Lung (tissue), 12 donors: ENCODE measurements around the gene TIMP1. TPM values are rescaled to one million over a fixed set of nuclear protein-coding genes. Genes with fewer than 3 reads are reported as not detected.
A peak's percentile ranks its signal among the peaks of the same experiment; 100 is the strongest.

Experiments used
- ATAC-seq: fragments of 200-7000 bp; cut with Tn5 transposase; one replicate; pipeline ENCODE4 v1.9.1; 2020; ENCODE audit warnings: moderate number of reproducible peaks; ENCODE audit not compliant: insufficient read depth, low FRiP score
- DNase-seq, 3 donors: peaks; one replicate each; pipeline ENCODE4 v3.0.0-alpha.2; 2013 to 2017
- H3K27ac ChIP-seq, 2 donors: one replicate each; pipeline ENCODE4 v1.5.1; 2013; ENCODE audit warnings: mild to moderate bottlenecking in 2 of 2, moderate library complexity in 2 of 2, control low read depth in 1 of 2, inconsistent platforms in 1 of 2, low read depth in 1 of 2, low read length in 1 of 2
- H3K27me3 ChIP-seq, 3 donors: one replicate each; pipeline ENCODE4 v1.5.1; 2013; ENCODE audit warnings: low read length in 2 of 3; ENCODE audit not compliant: control insufficient read depth in 3 of 3, insufficient read depth in 3 of 3
- H3K36me3 ChIP-seq, 4 donors: one replicate each; pipeline ENCODE4 v1.5.1; 2013; ENCODE audit warnings: low read length in 4 of 4, mild to moderate bottlenecking in 1 of 4, moderate library complexity in 1 of 4; ENCODE audit not compliant: control insufficient read depth in 4 of 4, insufficient read depth in 4 of 4
- H3K4me1 ChIP-seq, 5 donors: one replicate each; pipeline ENCODE4 v1.5.1; 2013; ENCODE audit warnings: low read length in 5 of 5, mild to moderate bottlenecking in 2 of 5, moderate library complexity in 1 of 5; ENCODE audit not compliant: control insufficient read depth in 5 of 5, insufficient read depth in 5 of 5
- H3K4me3 ChIP-seq: one replicate; pipeline ENCODE4 v1.5.1; 2013; ENCODE audit warnings: mild to moderate bottlenecking, control low read depth, moderate library complexity
- H3K9ac ChIP-seq, 2 donors: one replicate each; pipeline ENCODE4 v1.5.1; 2013; ENCODE audit warnings: low read length in 2 of 2, control low read depth in 1 of 2; ENCODE audit not compliant: insufficient read depth in 1 of 2
- H3K9me3 ChIP-seq, 4 donors: one replicate each; pipeline ENCODE4 v1.5.1; 2013; ENCODE audit warnings: low read length in 3 of 4, mild to moderate bottlenecking in 1 of 4, moderate library complexity in 1 of 4; ENCODE audit not compliant: control insufficient read depth in 4 of 4, insufficient read depth in 3 of 4
- CTCF ChIP-seq: IDR thresholded peaks from 2 replicates; pipeline ENCODE4 v1.5.1; 2012; ENCODE audit warnings: mild to moderate bottlenecking; ENCODE audit errors: control extremely low read depth, extremely low read depth
- WGBS, 2 donors: extraction: QIAGEN DNeasy Blood & Tissue Kit; methylation state at CpG; one replicate each; pipeline ENCODE4 v1.1.7; 2013; 5-methylcytosine and 5-hydroxymethylcytosine counted together
- polyA plus RNA-seq, 2 donors: library from polyadenylated mRNA; stranded (reverse); fragments of 200-250 nt; gene quantifications; one replicate each; pipeline ENCODE4 v1.2.1, GENCODE V29; 2013
- total RNA-seq, 2 donors: library from RNA; depleted of rRNA in 1 of 2; stranded (reverse); fragments of >200 nt in 1 of 2; gene quantifications; one replicate each; pipeline ENCODE4 v1.2.1, GENCODE V29; 2014 to 2021
- donor health status: control.
- donor health status: control.
- donor health status: Bipolar disorder and iron deficiency.
- donor health status: healthy.
- donor health status: DM: yes; HTN: yes; CAD: no.

Gene TIMP1
- total and polyA plus RNA-seq, 4 donors = 65.3 to 2,202 (median 1,641) TPM

- no peak for ATAC-seq
- H3K9me3 ChIP-seq = peaks cover 0 to 5% (median 0%) of the 10 kb centered on the region in 4 donors
- H3K9ac ChIP-seq = no peak overlapping the region
- no peaks in the 10 kb centered on the region for H3K27me3 ChIP-seq
- peaks cover 0 to 15% (median 0%) of the 10 kb centered on the region in 5 donors for H3K4me1 ChIP-seq
- 86 to 97% methylated on average over 20 of the region's 20 CpGs for WGBS, 2 donors
- H3K36me3 ChIP-seq = peaks cover 0 to 4% (median 0%) of the 10 kb centered on the region in 4 donors
- no peak for TF ChIP-seq CTCF
- no peak for DNase-seq
- H3K4me3 ChIP-seq = no peak overlapping the region
- no peak overlapping the region for H3K27ac ChIP-seq
Observed at GRCh38 chrX:47576021-47576898, 6.0 kb upstream of the TIMP1 start.

- Histone ChIP-seq H3K4me1 (peaks cover 0 to 20% (median 3%) of the 10 kb centered on the region in 5 donors), H3K36me3 (no peaks in the 10 kb centered on the region), H3K9me3 (peaks cover 0 to 4% (median 0%) of the 10 kb centered on the region in 4 donors), H3K9ac (no peak overlapping the region), H3K4me3 (no peak overlapping the region), H3K27ac (no peak overlapping the region), H3K27me3 (no peaks in the 10 kb centered on the region)
- no peak for ATAC-seq
- TF ChIP-seq CTCF = no peak
- DNase-seq = no peak
- 70 to 71% methylated on average over 9 of the region's 9 CpGs for WGBS, 2 donors
Observed at GRCh38 chrX:47577424-47577823, 4.8 kb upstream of the TIMP1 start.

GRCh38 chrX:47577901-47578300, 4.3 kb upstream of the TIMP1 start:
- peaks cover 0 to 4% (median 0%) of the 10 kb centered on the region in 4 donors for H3K9me3 ChIP-seq
- DNase-seq (no peak), ATAC-seq (no peak)
- no peak for TF ChIP-seq CTCF
- H3K27me3 ChIP-seq = no peaks in the 10 kb centered on the region
- H3K36me3 ChIP-seq = no peaks in the 10 kb centered on the region
- H3K9ac ChIP-seq = no peak overlapping the region
- H3K27ac ChIP-seq = peak overlapping the region in 1 of 2 donors; percentile 15
- no peak overlapping the region for H3K4me3 ChIP-seq
- WGBS, 2 donors = 74 to 86% methylated on average over 3 of the region's 3 CpGs
- H3K4me1 ChIP-seq = peaks cover 0 to 20% (median 3%) of the 10 kb centered on the region in 5 donors
